ENCODE measurements around the gene TM9SF1. TPM values are rescaled to one million over a fixed set of nuclear protein-coding genes. Genes with fewer than 3 reads are reported as not detected.

TM9SF1 gene
- total RNA-seq = 18.3 TPM

DNA sequence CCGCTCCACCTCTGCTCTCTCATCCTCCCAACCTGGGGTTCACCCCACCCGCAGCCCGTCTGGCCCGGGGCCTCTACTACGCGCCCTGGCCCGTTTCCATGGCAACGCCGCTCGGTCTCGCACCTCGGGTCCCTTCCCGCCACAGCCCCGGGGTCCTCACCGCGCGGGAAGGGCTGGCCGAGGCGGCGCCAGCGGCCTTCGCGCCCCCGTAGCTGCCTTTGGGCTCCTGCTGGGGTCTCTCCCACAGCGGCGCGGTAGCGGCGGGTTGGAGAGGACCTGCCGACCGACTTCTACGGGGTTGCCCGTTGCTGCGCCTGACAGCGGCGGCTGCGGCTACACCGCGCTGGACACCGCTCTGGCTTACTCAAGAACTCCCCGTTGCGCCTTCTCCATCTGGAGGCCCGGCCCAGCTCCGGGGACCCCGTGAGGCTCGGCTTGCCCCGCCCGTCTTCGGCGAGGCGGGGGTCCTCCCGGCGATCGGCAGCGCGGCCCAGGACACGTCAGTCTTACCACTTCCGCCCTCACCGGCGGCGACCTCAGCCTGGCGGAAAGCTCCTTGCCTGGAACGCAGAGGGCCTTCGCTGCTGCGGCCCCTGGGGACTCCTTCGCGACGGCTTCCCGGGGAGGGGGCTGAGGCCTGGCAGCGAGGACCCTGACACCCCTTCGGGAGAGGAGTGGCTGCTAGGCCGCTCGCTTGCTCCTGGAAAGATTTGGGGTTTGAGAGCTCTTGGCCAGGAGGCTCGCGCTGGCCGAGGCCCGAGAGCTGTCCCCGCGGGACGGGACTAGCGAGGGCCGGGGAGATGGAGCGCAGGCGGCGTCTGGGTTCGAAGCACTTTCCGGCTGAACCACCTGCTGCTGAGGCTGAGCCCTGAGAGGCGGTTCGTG, at the start of gene TM9SF1:
Gene TM9SF1 (minus strand): TSS at position 256 of the 885 bp plus-strand sequence. CDS start 422 bp downstream, outside the sequence.
- Histone ChIP-seq H3K9ac (ENCODE audit: low read depth in 1 of 3, low read length in 3 of 3) (peak within 1 kb of the TSS; percentile 91 to 97 (median 96)), H3K36me3 (ENCODE audit: control insufficient read depth in 3 of 3, insufficient read depth in 3 of 3, low read length in 3 of 3) (peaks cover 16 to 26% (median 21%) of the 10 kb centered on the region in 3 donors), H3K4me3 (ENCODE audit: low read length in 3 of 3) (peak within 1 kb of the TSS; percentile 92 to 97 (median 95)), H3K9me3 (ENCODE audit: control insufficient read depth in 3 of 3, low read length in 3 of 3) (no peaks in the 10 kb centered on the region), H3K4me1 (ENCODE audit: control insufficient read depth in 3 of 3, insufficient read depth in 3 of 3, low read length in 3 of 3) (peaks cover 19 to 31% (median 26%) of the 10 kb centered on the region in 3 donors), H3K27ac (ENCODE audit: low read depth, low read length) (peak within 1 kb of the TSS; percentile 99), H3K27me3 (ENCODE audit: control insufficient read depth in 3 of 3, insufficient read depth in 3 of 3, low read length in 3 of 3) (no peaks in the 10 kb centered on the region)

DNA sequence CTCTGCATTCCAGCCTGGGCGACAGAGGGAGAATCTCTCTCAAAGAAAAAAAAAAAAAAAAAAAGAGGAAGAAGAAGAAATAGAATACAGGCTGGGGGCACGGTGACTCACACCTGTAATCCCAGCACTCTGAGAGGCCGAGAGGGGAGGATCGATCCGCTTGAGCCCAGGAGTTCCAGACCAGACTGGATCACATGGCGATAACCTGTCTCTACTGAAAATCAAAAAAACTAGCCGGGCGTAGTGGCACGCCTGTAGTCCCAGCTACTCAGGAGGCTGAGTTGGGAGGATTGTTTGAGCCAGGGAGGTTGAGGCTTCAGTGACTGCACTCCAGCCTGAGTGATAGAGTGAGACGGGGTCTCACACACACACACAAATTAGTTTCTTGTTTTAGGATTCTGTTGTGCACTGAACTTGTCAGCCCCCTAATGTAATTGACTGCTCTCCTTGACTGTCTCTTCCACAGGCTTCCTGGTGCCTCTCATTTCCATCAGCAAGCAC, 48.1 kb upstream of the TM9SF1 start:
- Histone ChIP-seq H3K27me3 (ENCODE audit: control insufficient read depth in 3 of 3, insufficient read depth in 3 of 3, low read length in 3 of 3) (no peaks in the 10 kb centered on the region), H3K4me3 (ENCODE audit: low read length in 3 of 3) (peak overlapping the region; percentile 80 to 96 (median 96)), H3K9me3 (ENCODE audit: control insufficient read depth in 3 of 3, low read length in 3 of 3) (no peaks in the 10 kb centered on the region), H3K4me1 (ENCODE audit: control insufficient read depth in 3 of 3, insufficient read depth in 3 of 3, low read length in 3 of 3) (peaks cover 28 to 39% (median 37%) of the 10 kb centered on the region in 3 donors), H3K9ac (ENCODE audit: low read depth in 1 of 3, low read length in 3 of 3) (peak overlapping the region; percentile 95 to 99 (median 97)), H3K27ac (ENCODE audit: low read depth, low read length) (peak overlapping the region; percentile 100), H3K36me3 (ENCODE audit: control insufficient read depth in 3 of 3, insufficient read depth in 3 of 3, low read length in 3 of 3) (peaks cover 27 to 28% (median 28%) of the 10 kb centered on the region in 3 donors)

GRCh38 chr14:24241829-24242443, 46.7 kb upstream of the TM9SF1 start:
- peaks cover 40 to 52% (median 49%) of the 10 kb centered on the region in 3 donors for H3K4me1 ChIP-seq (ENCODE audit: control insufficient read depth in 3 of 3, insufficient read depth in 3 of 3, low read length in 3 of 3)
- H3K4me3 ChIP-seq (ENCODE audit: low read length in 3 of 3) = peak overlapping the region; percentile 80 to 96 (median 96)
- no peaks in the 10 kb centered on the region for H3K9me3 ChIP-seq (ENCODE audit: control insufficient read depth in 3 of 3, low read length in 3 of 3)
- peak overlapping the region; percentile 95 to 99 (median 97) for H3K9ac ChIP-seq (ENCODE audit: low read depth in 1 of 3, low read length in 3 of 3)
- H3K27me3 ChIP-seq (ENCODE audit: control insufficient read depth in 3 of 3, insufficient read depth in 3 of 3, low read length in 3 of 3) = no peaks in the 10 kb centered on the region
- H3K27ac ChIP-seq (ENCODE audit: low read depth, low read length) = peak overlapping the region; percentile 100
- H3K36me3 ChIP-seq (ENCODE audit: control insufficient read depth in 3 of 3, insufficient read depth in 3 of 3, low read length in 3 of 3) = peaks cover 39 to 43% (median 41%) of the 10 kb centered on the region in 3 donors

DNA sequence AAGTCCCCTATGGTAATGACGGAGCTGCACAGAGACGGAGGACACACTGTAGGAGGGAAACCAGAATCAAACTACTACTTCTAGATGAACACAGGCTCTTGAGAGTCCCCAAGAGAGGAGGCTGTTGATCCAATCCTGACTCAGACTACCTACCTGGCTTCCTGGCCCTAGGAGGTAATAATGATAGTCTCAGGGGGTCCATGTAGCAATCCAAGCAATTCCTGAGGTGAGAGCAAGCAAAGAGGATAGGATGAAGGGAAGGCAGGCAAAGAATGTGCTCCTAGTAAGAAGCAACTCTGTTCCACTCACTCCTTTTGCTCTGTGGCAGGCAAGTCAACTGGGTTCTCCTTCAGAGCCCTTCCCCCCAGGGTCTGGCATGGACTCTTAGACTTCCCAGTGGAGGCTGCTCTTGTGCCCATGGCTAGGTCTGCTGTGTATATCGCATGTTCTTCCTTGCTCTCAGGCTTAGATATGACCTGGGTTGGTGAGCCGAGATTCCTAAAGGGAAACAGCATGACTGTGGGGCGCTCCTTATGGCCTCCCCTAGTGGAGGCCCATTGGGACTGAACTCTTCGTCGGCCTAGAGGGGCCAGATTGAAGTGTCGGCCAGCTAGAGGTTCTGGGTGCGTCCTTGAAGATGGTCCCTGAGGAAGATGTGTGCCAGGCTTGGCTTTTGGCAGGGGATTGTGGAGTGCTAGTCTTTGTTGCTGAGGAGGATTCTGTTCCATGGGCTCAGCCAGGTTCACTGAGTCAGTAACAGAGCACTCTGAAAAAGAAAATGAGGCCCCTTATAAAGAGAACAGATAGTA, 45.1 kb upstream of the TM9SF1 start:
- Histone ChIP-seq H3K27me3 (ENCODE audit: control insufficient read depth in 3 of 3, insufficient read depth in 3 of 3, low read length in 3 of 3) (no peaks in the 10 kb centered on the region), H3K4me3 (ENCODE audit: low read length in 3 of 3) (peak overlapping the region in 1 of 3 donors; percentile 1), H3K4me1 (ENCODE audit: control insufficient read depth in 3 of 3, insufficient read depth in 3 of 3, low read length in 3 of 3) (peaks cover 44 to 65% (median 58%) of the 10 kb centered on the region in 3 donors), H3K9me3 (ENCODE audit: control insufficient read depth in 3 of 3, low read length in 3 of 3) (no peaks in the 10 kb centered on the region), H3K36me3 (ENCODE audit: control insufficient read depth in 3 of 3, insufficient read depth in 3 of 3, low read length in 3 of 3) (peaks cover 53 to 59% (median 58%) of the 10 kb centered on the region in 3 donors), H3K9ac (ENCODE audit: low read depth in 1 of 3, low read length in 3 of 3) (peak overlapping the region in 2 of 3 donors; percentile 51 to 99), H3K27ac (ENCODE audit: low read depth, low read length) (peak overlapping the region; percentile 11)

- Histone ChIP-seq H3K9ac (ENCODE audit: low read depth in 1 of 3, low read length in 3 of 3) (no peak overlapping the region), H3K4me1 (ENCODE audit: control insufficient read depth in 3 of 3, insufficient read depth in 3 of 3, low read length in 3 of 3) (peaks cover 55 to 79% (median 71%) of the 10 kb centered on the region in 3 donors), H3K36me3 (ENCODE audit: control insufficient read depth in 3 of 3, insufficient read depth in 3 of 3, low read length in 3 of 3) (peaks cover 60 to 68% (median 66%) of the 10 kb centered on the region in 3 donors)
Measured at GRCh38 chr14:24238527-24239037, 43.3 kb upstream of the TM9SF1 start.

GRCh38 chr14:24238123-24238522, 42.9 kb upstream of the TM9SF1 start:
- Histone ChIP-seq H3K36me3 (ENCODE audit: control insufficient read depth in 3 of 3, insufficient read depth in 3 of 3, low read length in 3 of 3) (peaks cover 60 to 68% (median 66%) of the 10 kb centered on the region in 3 donors), H3K4me1 (ENCODE audit: control insufficient read depth in 3 of 3, insufficient read depth in 3 of 3, low read length in 3 of 3) (peaks cover 55 to 80% (median 71%) of the 10 kb centered on the region in 3 donors)

More at GRCh38 chr14:24238527-24239037, 43.3 kb upstream of the TM9SF1 start:
- H3K9me3 ChIP-seq (ENCODE audit: control insufficient read depth in 3 of 3, low read length in 3 of 3) = no peaks in the 10 kb centered on the region
- H3K4me3 ChIP-seq (ENCODE audit: low read length in 3 of 3) = no peak overlapping the region
- no peak overlapping the region for H3K27ac ChIP-seq (ENCODE audit: low read depth, low read length)
- no peaks in the 10 kb centered on the region for H3K27me3 ChIP-seq (ENCODE audit: control insufficient read depth in 3 of 3, insufficient read depth in 3 of 3, low read length in 3 of 3)

GRCh38 chr14:24237463-24237955, 42.3 kb upstream of the TM9SF1 start:
- Histone ChIP-seq H3K27ac (ENCODE audit: low read depth, low read length) (no peak overlapping the region), H3K4me1 (ENCODE audit: control insufficient read depth in 3 of 3, insufficient read depth in 3 of 3, low read length in 3 of 3) (peaks cover 55 to 86% (median 74%) of the 10 kb centered on the region in 3 donors), H3K4me3 (ENCODE audit: low read length in 3 of 3) (no peak overlapping the region), H3K9ac (ENCODE audit: low read depth in 1 of 3, low read length in 3 of 3) (peak overlapping the region in 2 of 3 donors; percentile 10 to 35), H3K36me3 (ENCODE audit: control insufficient read depth in 3 of 3, insufficient read depth in 3 of 3, low read length in 3 of 3) (peaks cover 60 to 68% (median 66%) of the 10 kb centered on the region in 3 donors), H3K9me3 (ENCODE audit: control insufficient read depth in 3 of 3, low read length in 3 of 3) (no peaks in the 10 kb centered on the region), H3K27me3 (ENCODE audit: control insufficient read depth in 3 of 3, insufficient read depth in 3 of 3, low read length in 3 of 3) (no peaks in the 10 kb centered on the region)

More at GRCh38 chr14:24238123-24238522, 42.9 kb upstream of the TM9SF1 start:
- Histone ChIP-seq H3K27me3 (ENCODE audit: control insufficient read depth in 3 of 3, insufficient read depth in 3 of 3, low read length in 3 of 3) (no peaks in the 10 kb centered on the region), H3K9me3 (ENCODE audit: control insufficient read depth in 3 of 3, low read length in 3 of 3) (no peaks in the 10 kb centered on the region), H3K27ac (ENCODE audit: low read depth, low read length) (no peak overlapping the region), H3K9ac (ENCODE audit: low read depth in 1 of 3, low read length in 3 of 3) (peak overlapping the region in 1 of 3 donors; percentile 10), H3K4me3 (ENCODE audit: low read length in 3 of 3) (no peak overlapping the region)

DNA sequence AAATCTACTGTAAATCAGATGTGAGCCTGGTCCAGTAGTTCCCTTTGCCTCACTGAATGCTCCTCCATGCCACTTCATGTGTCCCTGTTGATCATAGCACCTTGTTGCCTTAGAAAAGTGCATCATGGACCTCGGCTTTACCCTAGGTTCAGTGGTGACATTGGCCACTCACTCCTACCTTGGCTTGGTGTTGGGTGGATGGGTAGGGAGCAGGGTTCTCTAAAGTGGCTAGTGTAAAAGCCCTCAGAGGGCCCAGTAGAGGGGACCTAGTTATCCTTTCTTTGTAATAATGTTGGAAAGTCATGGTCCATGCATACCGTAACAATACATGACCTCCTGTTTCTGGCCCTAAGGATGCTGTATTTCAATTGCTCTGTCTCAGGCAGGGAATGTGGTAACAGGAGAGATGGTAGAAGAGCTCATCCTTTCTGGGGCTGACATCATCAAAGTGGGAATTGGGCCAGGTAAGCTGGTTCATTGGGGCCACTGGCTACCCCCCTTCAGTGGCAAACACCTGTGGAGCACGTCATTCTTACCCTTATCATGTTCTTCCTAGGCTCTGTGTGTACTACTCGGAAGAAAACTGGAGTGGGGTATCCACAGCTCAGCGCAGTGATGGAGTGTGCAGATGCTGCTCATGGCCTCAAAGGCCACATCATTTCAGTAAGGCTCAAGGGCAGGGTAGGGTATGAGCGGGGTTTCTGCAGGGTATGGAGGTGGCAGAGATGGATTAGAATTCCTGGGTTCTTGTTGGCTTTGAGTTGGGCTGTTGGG, 41.6 kb upstream of the TM9SF1 start:
- Histone ChIP-seq H3K4me1 (ENCODE audit: control insufficient read depth in 3 of 3, insufficient read depth in 3 of 3, low read length in 3 of 3) (peaks cover 54 to 90% (median 73%) of the 10 kb centered on the region in 3 donors), H3K36me3 (ENCODE audit: control insufficient read depth in 3 of 3, insufficient read depth in 3 of 3, low read length in 3 of 3) (peaks cover 60 to 68% (median 66%) of the 10 kb centered on the region in 3 donors), H3K9ac (ENCODE audit: low read depth in 1 of 3, low read length in 3 of 3) (no peak overlapping the region), H3K27ac (ENCODE audit: low read depth, low read length) (no peak overlapping the region), H3K27me3 (ENCODE audit: control insufficient read depth in 3 of 3, insufficient read depth in 3 of 3, low read length in 3 of 3) (no peaks in the 10 kb centered on the region), H3K4me3 (ENCODE audit: low read length in 3 of 3) (no peak overlapping the region), H3K9me3 (ENCODE audit: control insufficient read depth in 3 of 3, low read length in 3 of 3) (no peaks in the 10 kb centered on the region)
